Cardiac septum (tissue), 1 donor: ENCODE results near the gene PNPLA2. TPM values are rescaled to one million over a fixed set of nuclear protein-coding genes. Genes with fewer than 3 reads are reported as not detected.

ENCODE experiments used
- DNase-seq: peaks from one replicate; pipeline ENCODE4 v3.0.0-alpha.2; 2020; ENCODE audit warnings: low spot score
- intact Hi-C: fragments of 100-400 bp; cut with DNase I; formaldehyde crosslinking; loops from one replicate; pipeline ENCODE4 v1.14.0; 2022
- total RNA-seq: library from RNA; stranded (reverse); fragmentation: NEBNext Ultra II Directional; extraction: Animal tissue kit (Norgen Biotek cat#: 25700); gene quantifications from one replicate; pipeline ENCODE4 v1.2.1, GENCODE V29; 2021
- donor health status: DM: no; HTN: no; CAD: no.

The PNPLA2 gene
- total RNA-seq, 1 donor from 2014 or later: 209 TPM

DNA sequence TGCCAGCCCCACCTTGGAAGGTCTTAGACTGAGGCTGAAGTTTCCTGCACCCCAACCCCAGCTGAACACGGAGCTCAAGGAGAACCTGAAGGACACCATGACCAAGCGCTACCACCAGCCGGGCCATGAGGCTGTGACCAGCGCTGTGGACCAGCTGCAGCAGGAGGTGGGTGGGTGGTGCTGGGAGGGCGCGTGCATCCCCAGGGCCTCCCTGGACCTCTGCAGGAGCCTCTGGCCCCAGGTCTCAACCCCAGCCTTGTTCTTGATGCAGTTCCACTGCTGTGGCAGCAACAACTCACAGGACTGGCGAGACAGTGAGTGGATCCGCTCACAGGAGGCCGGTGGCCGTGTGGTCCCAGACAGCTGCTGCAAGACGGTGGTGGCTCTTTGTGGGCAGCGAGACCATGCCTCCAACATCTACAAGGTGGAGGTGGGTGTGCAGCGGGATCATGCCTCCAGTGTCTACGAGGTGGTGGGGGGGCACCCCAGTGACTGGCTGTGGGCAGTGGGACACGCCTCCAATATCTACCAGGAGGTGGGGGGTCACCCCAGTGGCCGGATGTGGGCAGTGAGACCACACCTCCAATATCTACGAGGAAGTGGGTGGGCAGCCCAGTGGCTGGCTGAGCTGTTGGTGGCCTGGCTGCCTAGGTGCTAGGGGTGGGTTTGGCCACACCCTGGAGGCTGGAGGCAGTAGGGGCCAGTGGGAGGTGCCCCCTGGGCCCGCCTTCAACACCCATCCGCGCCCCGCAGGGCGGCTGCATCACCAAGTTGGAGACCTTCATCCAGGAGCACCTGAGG is 18.7 kb downstream of the PNPLA2 start:
- intact Hi-C loops: no loop called here
- DNase-seq: no peak

DNA sequence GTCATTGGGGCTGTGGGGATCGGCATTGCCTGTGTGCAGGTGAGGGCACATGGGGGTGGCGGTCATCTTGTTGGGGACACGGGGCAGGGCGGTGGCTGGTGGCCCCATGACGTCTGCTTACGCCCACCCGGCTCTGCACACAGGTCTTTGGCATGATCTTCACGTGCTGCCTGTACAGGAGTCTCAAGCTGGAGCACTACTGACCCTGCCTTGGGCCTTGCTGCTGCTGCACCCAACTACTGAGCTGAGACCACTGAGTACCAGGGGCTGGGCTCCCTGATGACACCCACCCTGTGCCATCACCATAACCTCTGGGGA is 19.2 kb downstream of the PNPLA2 start:
- intact Hi-C loops: no loop called here
- no peak for DNase-seq

DNA sequence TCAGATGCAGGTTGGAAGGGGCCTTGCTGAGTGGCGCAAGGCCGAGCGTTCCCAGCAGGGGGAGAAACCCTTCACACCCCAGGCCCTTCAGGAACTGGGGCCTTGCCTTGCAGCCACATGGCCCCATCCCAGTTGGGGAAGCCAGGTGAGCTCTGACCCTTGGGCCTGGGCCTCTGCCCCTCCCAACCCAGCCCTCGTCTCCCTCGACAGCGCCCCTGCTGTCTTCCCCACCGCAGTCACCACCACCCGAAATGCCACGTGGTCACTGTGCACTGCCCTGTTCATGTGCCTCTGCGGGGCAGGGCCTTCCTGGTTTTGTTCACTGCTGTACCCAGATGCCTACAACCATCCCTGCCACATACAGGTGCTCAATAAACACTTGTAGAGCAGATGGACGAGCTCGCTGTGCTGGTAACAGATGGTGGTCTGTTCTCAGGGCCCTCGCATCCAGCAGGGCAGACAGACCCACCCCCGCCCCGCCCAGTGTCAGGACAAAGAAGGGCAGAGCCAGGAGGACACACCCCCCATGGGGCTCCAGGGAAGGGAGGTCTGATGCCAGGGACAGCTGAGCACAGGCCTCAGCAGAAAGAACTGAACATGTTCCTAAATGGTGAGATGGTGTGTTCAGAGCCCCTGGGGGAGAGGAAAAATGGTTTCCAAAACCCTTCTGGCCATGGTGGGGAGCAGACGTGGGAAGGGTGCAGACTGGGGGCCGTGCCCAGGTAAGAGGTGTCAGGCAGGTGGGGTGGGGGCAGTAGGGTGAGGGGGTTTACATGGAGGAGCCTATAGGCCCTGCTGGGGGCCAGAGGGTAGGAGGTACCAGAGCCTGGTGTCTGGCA is 19.9 kb downstream of the PNPLA2 start:
- DNase-seq: no peak
- intact Hi-C loops: no loop called here

DNA sequence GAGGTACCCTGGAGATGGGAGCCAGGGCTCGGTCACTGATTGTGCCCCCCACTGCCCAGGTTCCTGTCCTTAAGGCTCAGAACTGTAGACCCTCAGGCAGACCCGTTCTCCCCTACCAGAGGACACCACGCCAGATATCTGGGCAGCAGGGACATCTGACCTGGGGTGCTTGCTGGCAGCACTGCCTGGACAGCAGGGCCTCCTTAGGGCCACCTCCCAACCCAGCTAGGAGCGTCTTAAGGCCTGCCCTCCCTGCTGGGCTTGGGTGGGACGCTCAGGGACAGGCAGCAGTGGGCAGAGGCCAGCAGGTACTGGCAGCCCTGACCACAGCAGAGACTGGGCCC is 20.5 kb downstream of the PNPLA2 start:
- DNase-seq: no peak
- intact Hi-C loops: no loop called here

DNA sequence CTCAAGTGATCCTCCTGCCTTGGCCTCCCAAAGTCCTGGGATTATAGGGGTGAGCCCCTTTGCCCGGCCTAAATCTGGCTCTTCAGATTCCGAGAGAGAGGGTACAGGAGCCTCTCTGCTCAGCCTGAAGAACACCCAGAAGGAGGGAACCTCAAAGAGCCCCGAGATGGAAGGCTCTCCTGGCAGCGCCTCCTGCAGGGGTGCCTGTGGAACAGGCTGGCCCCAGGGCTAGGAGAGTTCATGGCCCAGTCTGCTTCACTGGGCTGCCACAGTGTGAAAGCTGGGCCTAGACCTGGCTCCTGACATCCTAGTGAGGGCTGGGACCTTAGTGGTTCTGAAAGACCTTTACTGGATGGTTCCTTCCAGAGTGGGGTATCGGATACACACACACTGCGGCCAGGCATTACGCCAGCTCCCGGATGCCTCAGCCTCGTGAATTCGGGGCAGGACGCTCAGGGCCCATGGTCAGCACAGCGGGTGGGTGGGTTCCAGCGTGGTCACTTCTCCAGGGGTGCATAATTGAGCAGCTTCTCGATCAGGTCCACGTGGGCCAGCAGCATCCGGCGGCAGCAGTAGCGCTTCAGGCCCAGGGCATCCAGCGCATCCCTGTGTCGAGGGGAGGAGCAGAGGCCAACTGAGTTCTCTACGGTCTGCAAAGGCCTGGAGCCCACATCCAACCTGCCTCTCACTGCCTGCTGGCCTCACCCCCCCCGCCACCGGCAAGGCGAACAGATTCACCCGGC is 21.3 kb downstream of the PNPLA2 start:
- no peak for DNase-seq
- intact Hi-C loops: loop anchor here (5.0 kb wide), 1 partner anchor 33 kb away; the partner anchor contains the start of genes PIDD1 and RPLP2

DNA sequence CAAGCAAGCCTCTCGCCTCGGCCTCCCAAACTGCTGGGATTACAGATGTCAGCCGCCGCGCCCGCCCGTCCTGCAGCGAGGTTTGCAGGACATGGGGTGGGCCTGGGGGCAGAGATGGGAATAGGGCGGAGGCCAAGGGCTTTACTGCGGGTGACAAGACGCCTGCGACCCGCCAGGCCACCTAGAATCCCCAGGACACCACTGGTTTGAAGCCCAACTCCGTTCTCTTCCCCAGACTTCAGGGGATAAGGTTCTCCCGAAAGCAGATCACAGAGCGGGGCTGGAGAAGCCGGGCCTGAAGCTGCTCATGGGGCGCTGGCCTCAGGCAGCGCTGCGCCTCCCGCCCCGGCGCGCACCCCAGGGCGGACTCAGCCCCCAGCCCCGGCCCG is 23.3 kb downstream of the PNPLA2 start:
- DNase-seq: no peak
- intact Hi-C loops: loop anchor here (5.0 kb wide), 1 partner anchor 35 kb away; the partner anchor contains the start of genes PIDD1 and RPLP2

DNA sequence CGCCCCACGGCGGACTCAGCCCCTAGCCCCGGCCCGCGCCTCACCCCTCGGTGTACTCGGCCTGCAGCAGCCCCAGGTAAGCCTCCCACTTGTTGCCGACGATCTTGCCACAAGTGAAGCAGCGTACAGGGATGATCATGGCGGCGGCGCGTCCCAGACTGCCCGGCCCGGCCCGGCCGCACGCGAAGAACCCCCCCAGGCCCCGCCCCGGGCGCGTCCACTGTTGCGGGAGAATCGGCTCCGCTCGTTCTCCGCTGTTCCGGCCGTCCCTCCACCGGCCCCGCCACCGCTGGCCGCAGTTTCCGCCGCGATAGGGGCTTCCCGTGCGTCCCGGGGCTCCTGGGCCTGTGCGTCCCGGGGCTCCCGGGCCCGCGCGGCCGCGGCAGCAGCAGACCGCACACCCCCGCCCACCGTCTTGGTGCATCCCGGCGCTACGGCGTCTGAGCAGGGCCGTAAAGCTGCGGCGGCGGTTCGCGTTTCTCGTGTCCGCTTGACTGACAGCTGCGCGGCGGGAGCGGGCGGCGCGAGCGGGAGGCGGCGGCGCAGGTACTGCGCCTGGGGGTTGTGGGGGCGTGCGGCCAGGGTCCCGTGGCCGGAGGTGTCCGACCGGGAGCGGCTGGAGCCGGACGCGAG is 23.8 kb downstream of the PNPLA2 start, which contains the start of the genes POLR2L and TSPAN4:
Gene POLR2L, minus strand, starts transcription at position 160 of the 633 bp plus-strand sequence. Its CDS starts 21 bp downstream, at position 139.
Gene TSPAN4, plus strand, starts transcription at position 483 of the 633 bp plus-strand sequence. CDS start 7,453 bp downstream, outside the sequence.
- DNase-seq: peak; percentile 95
- intact Hi-C loops: loop anchor here (5.0 kb wide), 1 partner anchor 35 kb away; the partner anchor contains the start of genes PIDD1 and RPLP2

DNA sequence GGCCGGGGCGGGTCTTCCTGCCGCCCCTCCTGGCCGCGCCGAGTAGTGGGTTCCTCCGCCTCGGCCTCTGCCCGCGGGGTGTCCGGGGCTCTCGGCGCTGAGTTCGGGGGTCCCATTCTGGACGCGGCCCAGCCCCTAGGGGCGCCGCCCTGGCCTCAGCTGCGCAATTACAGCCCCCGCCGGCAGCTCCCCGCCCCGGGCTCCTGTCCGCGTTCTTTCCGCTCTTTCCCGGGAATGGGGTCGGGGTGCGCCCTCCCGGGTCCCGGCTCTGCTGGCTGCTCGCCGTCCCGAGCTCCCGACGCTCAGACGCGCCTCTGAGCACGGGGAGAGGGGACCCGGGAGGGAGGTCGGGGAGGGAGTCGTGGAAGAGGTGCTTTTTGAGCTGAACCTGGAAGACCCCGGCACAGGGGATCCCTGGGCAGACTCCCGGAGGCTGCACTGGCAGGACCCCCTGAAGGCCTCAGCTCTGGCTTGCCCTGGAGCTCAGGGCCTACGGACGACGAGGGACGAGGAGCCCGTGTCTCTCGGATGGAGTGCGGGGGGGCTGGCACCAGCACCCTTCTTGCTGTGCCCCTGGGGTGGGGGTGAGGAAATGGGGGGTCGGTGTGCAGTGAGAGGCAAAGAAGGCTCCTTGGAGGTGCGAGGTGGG is 24.5 kb downstream of the PNPLA2 start:
- no peak for DNase-seq
- intact Hi-C loops: loop anchor here (5.0 kb wide), 1 partner anchor 36 kb away; the partner anchor contains the start of genes PIDD1 and RPLP2

DNA sequence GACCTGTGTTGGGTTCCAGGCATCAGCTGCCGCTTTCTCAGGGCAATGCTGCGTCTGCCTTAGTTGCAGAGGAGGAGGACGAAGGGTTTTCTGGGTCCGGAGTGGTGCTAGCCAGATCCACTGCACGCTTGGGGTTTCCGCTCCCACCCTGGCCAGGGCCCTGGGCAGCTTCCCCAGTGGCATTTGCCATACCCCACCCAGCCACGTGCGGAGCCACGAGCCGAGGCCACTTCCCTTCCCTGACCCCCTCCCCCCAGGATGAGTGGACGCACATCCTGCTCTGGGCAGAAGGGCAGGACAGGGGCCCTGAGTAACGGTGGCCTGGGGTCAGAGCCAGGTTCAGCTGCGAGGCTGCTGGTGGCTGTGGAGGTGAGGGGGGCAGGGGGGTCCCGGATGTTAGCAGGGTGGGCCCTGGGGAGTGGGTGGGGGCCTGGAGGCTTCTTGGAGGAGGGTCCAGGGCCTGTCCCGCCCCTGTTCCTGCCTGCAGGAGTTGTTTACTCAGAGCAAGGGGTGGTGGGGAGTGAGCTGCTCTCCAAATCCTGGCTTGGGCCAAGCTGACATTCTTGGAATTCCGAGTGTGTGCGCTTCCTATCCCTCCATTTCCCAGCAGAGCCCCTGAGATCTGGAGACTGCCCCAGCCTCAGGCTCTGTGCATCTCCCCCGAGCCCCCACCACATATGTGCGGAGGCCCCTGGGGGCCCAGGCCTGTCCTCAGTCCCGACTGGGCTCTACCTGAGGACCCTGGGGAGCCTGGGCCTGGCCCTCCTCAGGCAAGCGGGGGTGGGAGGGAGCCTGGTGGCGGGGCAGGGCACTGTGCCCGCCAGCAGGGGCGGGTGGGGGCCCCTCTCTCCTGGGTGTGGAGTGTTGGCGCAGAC is 25.3 kb downstream of the PNPLA2 start:
- intact Hi-C loops: loop anchor here (2.0 to 5.0 kb wide), 2 partner anchors 37 to 81 kb away; partner anchors contain the start of genes AP2A2, PIDD1 and RPLP2
- peak; percentile 94 for DNase-seq

DNA sequence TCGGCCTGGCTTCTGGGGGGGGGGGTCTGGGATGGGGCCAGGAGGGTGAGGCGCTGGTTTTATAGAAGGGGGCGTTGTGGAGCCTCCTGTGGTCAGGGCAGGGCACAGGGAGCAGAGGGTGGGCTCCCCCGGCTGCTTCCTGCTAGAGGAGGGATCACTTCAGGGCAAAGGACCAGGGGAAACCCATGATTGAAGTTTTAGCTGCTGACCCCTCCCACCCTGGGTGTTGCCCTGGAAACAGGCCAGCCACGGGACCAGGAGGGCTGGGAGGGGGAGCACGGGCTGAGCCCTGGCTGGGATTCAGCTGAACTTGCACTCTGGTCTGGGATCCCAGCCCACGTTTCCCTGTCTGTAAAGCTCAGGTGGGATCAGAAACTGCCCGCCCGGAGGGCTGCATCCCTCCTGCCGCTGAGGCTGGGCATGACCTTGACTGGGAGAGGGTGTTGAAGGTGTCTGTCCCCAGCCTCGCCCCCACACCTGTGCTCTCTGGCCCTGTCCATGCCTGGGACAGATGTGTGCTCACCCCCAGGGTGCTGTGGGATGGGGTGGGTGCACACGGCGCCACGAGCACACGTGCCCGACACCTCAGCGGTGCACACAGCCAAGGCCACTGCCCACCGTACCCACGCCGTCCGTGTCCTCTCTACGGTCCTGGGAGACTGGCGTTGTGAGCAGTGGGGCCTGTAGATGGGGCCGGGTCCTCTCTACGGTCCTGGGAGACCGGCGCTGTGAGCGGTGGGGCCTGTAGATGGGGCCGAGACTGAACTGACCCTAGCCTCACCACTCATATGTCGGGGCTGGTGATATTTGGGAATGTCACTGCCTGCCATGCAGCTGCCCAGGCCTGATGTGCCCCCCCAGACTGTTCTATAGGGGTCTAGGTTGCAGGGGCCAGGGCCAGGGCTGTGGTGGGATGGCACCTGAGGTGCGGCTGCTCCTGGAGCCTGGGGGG is 26.3 kb downstream of the PNPLA2 start:
- peak; percentile 93 for DNase-seq
- intact Hi-C loops: loop anchor here (2.0 to 5.0 kb wide), 2 partner anchors 38 to 80 kb away; partner anchors contain the start of genes AP2A2, PIDD1 and RPLP2

DNA sequence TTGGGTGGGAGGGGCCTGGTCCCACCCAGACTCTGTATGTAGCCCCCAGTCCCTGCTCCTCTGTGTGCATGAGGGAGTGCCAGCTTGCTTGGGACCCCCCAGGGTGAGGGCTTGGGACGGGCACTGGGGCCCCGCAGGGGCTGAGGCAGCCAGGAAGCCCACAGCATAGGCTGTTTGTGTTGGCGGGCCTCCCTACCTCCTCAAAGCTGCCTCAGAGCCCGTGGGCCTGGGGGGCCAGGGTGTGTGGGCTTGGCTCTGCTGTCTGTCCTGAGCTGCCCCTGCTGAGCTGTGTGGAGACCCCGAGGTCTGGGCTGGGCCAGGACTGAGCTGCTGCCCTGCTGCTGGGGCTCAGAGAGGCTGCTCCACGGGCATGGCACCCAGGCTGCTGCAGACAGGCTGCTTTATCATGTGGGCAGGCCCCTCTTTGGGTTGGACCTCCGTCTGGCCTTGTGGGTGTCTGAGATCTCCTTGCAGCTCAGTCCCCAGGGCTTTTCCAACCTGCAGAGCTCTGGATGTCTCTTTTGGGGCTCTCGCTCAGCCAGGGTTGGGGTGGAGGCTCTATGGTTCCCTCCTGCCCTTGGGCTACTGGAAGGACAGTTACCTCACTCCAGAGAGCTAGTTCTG is 27.3 kb downstream of the PNPLA2 start:
- intact Hi-C loops: loop anchor here (2.0 kb wide), 1 partner anchor 79 kb away; the partner anchor contains the start of gene AP2A2
- DNase-seq: no peak

DNA sequence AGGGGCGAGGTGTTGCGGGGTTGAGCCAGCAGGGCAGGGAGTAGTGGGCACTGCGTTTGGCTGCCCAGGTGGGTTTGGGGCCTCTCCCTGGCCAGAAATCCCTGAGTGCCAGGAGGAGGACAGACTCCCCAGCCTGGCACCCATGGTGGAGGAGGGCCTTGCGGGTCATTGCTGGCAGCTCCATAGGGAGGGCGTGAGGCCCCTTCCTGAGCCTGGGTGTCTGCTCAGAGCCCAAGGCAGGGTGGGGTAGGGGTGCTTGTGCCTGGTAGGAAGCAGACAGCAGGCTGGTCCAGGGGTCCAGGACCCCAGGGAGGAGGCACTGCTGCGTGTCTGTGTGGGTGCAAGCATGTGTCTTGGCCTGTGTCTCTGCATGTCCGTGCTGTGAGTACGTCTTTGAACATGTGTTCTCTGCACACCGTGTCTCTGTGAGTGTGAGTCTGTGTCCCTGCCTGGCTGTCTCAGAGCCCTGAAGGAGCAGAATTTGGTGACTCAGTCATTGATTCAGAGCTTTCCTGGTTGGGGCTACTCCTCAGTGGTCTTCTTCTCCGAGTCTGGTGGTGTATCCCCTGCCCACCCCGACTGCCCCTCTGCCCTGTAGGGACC is 27.9 kb downstream of the PNPLA2 start:
- no peak for DNase-seq
- intact Hi-C loops: no loop called here

DNA sequence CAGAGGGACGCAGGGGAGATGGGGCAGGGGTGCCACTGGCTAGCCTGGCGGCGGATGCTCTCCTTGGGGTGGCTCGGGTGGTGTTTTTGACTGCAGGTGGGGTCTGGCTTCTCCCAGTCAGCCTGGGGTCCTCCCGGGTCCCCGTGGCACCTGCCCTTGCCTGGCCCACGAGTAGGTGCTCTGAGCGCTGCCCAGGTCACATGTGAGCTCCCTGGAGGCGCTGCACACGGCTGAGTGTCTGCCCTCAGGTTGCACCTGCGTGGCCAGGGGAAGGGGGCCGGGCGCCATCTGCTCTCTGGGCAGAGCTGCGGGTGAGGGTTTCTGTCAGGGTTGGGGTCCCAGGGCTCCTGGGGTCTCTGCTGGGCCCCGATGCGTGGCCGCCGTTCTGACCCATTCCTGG is 29.2 kb downstream of the PNPLA2 start:
- no peak for DNase-seq
- intact Hi-C loops: loop anchor here (2.0 kb wide), 1 partner anchor 203 kb away; no protein-coding TSS in a partner anchor

DNA sequence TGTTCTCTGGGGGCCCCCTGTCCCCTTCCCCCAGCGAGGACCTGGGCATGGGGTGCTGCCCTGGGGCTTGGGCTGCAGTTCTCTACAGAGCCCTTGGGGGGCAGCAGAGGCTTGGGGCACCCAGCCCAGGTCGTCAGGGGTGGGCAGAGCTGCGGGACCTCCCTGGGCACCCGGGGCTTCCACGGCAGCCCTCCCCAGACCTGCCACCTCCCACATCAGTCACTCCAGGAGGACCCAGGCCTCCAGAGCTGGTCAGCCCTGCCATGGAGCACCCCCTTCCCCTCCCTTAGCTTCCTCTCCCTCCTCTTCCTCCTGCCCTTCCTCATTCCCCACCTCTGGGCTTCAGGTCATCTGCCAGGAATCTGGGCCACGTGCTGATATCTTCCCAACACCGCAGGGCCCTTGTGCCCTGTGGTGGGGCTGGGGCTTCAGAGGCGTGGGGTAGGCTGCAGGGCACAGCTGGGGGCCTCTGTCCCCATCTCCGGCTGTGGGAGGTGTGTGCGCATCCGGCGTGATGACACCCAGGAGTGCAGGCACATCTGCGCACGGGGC is 29.7 kb downstream of the PNPLA2 start:
- intact Hi-C loops: loop anchor here (2.0 kb wide), 1 partner anchor 202 kb away; no protein-coding TSS in a partner anchor
- DNase-seq: peak; percentile 83
